H1 (cell line): ENCODE data around the gene XPO6. TPM values are rescaled to one million over a fixed set of nuclear protein-coding genes. Genes with fewer than 3 reads are reported as not detected.

Source experiments
- CTCF ChIA-PET: fragments of 300-600 bp; sonication (Branson Sonifier 250); formaldehyde crosslinking; loops from one replicate; lab custom pipeline; 2021; ENCODE audit not compliant: partially characterized antibody; lab: Charles Lee
- POLR2A ChIA-PET: fragments of 300-600 bp; sonication (Branson Sonifier 250); formaldehyde crosslinking; loops from one replicate; lab custom pipeline; 2021; ENCODE audit warnings: inconsistent platforms; ENCODE audit not compliant: partially characterized antibody; lab: Charles Lee
- DNase-seq, 2 experiments: peaks; one replicate each; pipeline versions ENCODE4 v3.0.0 to v3.0.0-alpha.2; 2010 to 2022; ENCODE audit warnings: low spot score in 2 of 2, low read depth in 1 of 2, mixed read lengths in 1 of 2
- FAIRE-seq: peaks from 2 replicates; lab custom pipeline; 2011; peaks lifted over from hg19 to GRCh38; lab: Jason Lieb, UNC
- H2AFZ ChIP-seq: 2 replicates; pipeline ENCODE4 v1.8.1; 2012; ENCODE audit warnings: low read length, inconsistent platforms
- H2AK5ac ChIP-seq: 2 replicates; pipeline ENCODE4 v1.6.1; 2013; ENCODE audit warnings: low read depth, low read length
- H2BK120ac ChIP-seq: replicated peaks from 2 replicates; pipeline ENCODE3; 2013; ENCODE audit warnings: low read depth, low read length, inconsistent platforms
- H2BK12ac ChIP-seq: 2 replicates; pipeline ENCODE4 v1.6.1; 2013; ENCODE audit warnings: low read depth, low read length
- H2BK15ac ChIP-seq: 2 replicates; pipeline ENCODE4 v1.6.1; 2013; ENCODE audit warnings: low read length
- H2BK20ac ChIP-seq: 2 replicates; pipeline ENCODE4 v1.6.1; 2013; ENCODE audit warnings: low read length
- H2BK5ac ChIP-seq: 2 replicates; pipeline ENCODE4 v1.6.1; 2013; ENCODE audit warnings: low read depth, low read length
- H3K14ac ChIP-seq: 2 replicates; pipeline ENCODE4 v1.6.1; 2013; ENCODE audit warnings: inconsistent platforms; ENCODE audit not compliant: insufficient read length
- H3K18ac ChIP-seq: 2 replicates; pipeline ENCODE4 v1.6.1; 2013; ENCODE audit warnings: low read length; ENCODE audit errors: extremely low read depth
- H3K23ac ChIP-seq: 2 replicates; pipeline ENCODE4 v1.6.1; 2013; ENCODE audit warnings: inconsistent platforms; ENCODE audit not compliant: insufficient read length
- H3K23me2 ChIP-seq: 2 replicates; pipeline ENCODE4 v1.6.1; 2013; ENCODE audit warnings: low read depth, low read length
- H3K27ac ChIP-seq: 2 replicates; pipeline ENCODE4 v1.6.1; 2011; ENCODE audit warnings: low read depth, low read length, inconsistent platforms
- H3K27me3 ChIP-seq, 4 experiments: replicated peaks in 1 of 4; 1 replicate in 1 of 4; 2 replicates in 3 of 4; pipeline versions ENCODE4 v1.6.1 to v1.8.1; 2011 to 2013; ENCODE audit warnings: low read length in 3 of 4, mild to moderate bottlenecking in 3 of 4, inconsistent platforms in 2 of 4, mixed read lengths in 2 of 4, moderate library complexity in 1 of 4; ENCODE audit not compliant: control insufficient read depth in 3 of 4, insufficient read depth in 3 of 4; ENCODE audit errors: extremely low read depth in 1 of 4
- H3K36me3 ChIP-seq, 4 experiments: 2 replicates each; pipeline versions ENCODE4 v1.6.1 to v1.8.1; 2011 to 2013; ENCODE audit warnings: mild to moderate bottlenecking in 4 of 4, low read length in 3 of 4, moderate library complexity in 2 of 4, control low read depth in 1 of 4, inconsistent platforms in 1 of 4; ENCODE audit not compliant: insufficient read depth in 4 of 4, control insufficient read depth in 2 of 4
- H3K4ac ChIP-seq: replicated peaks from 2 replicates; pipeline ENCODE3; 2013; ENCODE audit warnings: low read length, low read depth, mixed read lengths, inconsistent platforms; ENCODE audit not compliant: insufficient read length
- H3K4me1 ChIP-seq, 4 experiments: replicated peaks in 1 of 4; 1 replicate in 1 of 4; 2 replicates in 3 of 4; pipeline versions ENCODE4 v1.6.1 to v1.8.1; 2011 to 2013; ENCODE audit warnings: low read length in 3 of 4, inconsistent platforms in 2 of 4, mixed read lengths in 1 of 4; ENCODE audit not compliant: insufficient read depth in 4 of 4, control insufficient read depth in 3 of 4
- H3K4me2 ChIP-seq, 2 experiments: 2 replicates each; pipeline versions ENCODE4 v1.6.1 to v1.8.1; 2011 to 2013; ENCODE audit warnings: low read depth in 2 of 2, low read length in 2 of 2, control low read depth in 1 of 2, inconsistent platforms in 1 of 2, mild to moderate bottlenecking in 1 of 2; ENCODE audit not compliant: insufficient read depth in 1 of 2
- H3K4me3 ChIP-seq, 4 experiments: fragments of 200-600, 300-600 bp in 1 of 4; sonication (generic), shearing (Covaris generic), sonication (Bioruptor Twin) in 1 of 4; 2 replicates each; pipeline versions ENCODE4 v1.5.1 to v1.8.1; 2011 to 2016; ENCODE audit warnings: low read length in 4 of 4, low read depth in 3 of 4, control low read depth in 2 of 4, inconsistent platforms in 2 of 4, mild to moderate bottlenecking in 2 of 4, mixed read lengths in 1 of 4, moderate library complexity in 1 of 4; ENCODE audit not compliant: insufficient read depth in 2 of 4; ENCODE audit errors: extremely low read depth in 1 of 4
- H3K56ac ChIP-seq: replicated peaks from 2 replicates; pipeline ENCODE3; 2013; ENCODE audit warnings: low read depth, mild to moderate bottlenecking, mixed read lengths, low read length, inconsistent platforms; ENCODE audit not compliant: insufficient read length
- H3K79me1 ChIP-seq: 2 replicates; pipeline ENCODE4 v1.6.1; 2013; ENCODE audit warnings: low read depth, low read length, control low read depth
- H3K79me2 ChIP-seq, 2 experiments: 2 replicates each; pipeline versions ENCODE4 v1.6.1 to v1.8.1; 2012 to 2013; ENCODE audit warnings: low read length in 2 of 2, mild to moderate bottlenecking in 2 of 2, inconsistent platforms in 1 of 2; ENCODE audit not compliant: insufficient read depth in 2 of 2, control insufficient read depth in 1 of 2
- H3K9ac ChIP-seq, 4 experiments: replicated peaks in 1 of 4; 1 replicate in 1 of 4; 2 replicates in 3 of 4; pipeline versions ENCODE4 v1.6.1 to v1.8.1; 2011 to 2013; ENCODE audit warnings: low read depth in 3 of 4, low read length in 3 of 4, control low read depth in 2 of 4, mild to moderate bottlenecking in 2 of 4, moderate library complexity in 2 of 4, inconsistent platforms in 1 of 4; ENCODE audit errors: extremely low read depth in 1 of 4
- H3K9me3 ChIP-seq, 2 experiments: 2 replicates each; pipeline versions ENCODE4 v1.6.1 to v1.8.1; 2012 to 2013; ENCODE audit warnings: mild to moderate bottlenecking in 2 of 2, moderate library complexity in 2 of 2, control low read depth in 1 of 2, inconsistent platforms in 1 of 2, low read depth in 1 of 2, low read length in 1 of 2, mixed read lengths in 1 of 2; ENCODE audit not compliant: insufficient read depth in 2 of 2
- H4K20me1 ChIP-seq, 2 experiments: replicated peaks in 1 of 2; 2 replicates each; pipeline versions ENCODE3 to v1.8.1; 2011 to 2013; ENCODE audit warnings: inconsistent platforms in 2 of 2, low read length in 2 of 2, mild to moderate bottlenecking in 1 of 2; ENCODE audit not compliant: insufficient read depth in 2 of 2, control insufficient read depth in 1 of 2
- H4K5ac ChIP-seq: 2 replicates; pipeline ENCODE4 v1.6.1; 2013; ENCODE audit warnings: low read length, low read depth, mixed read lengths, inconsistent platforms; ENCODE audit not compliant: insufficient read length
- H4K8ac ChIP-seq: 2 replicates; pipeline ENCODE4 v1.8.0; 2013; ENCODE audit warnings: mild to moderate bottlenecking, moderate library complexity, low read length, inconsistent platforms; ENCODE audit not compliant: insufficient read depth; ENCODE audit errors: extremely low read depth
- H4K91ac ChIP-seq: replicated peaks from 2 replicates; pipeline ENCODE3; 2013; ENCODE audit warnings: low read length, mixed read lengths, inconsistent platforms; ENCODE audit not compliant: insufficient read length
- SIRT6 ChIP-seq: IDR thresholded peaks from one replicate; pipeline ENCODE4 v1.7.1; 2012; ENCODE audit warnings: low read length, inconsistent platforms
- WGBS, 2 experiments: shearing (Covaris generic) in 1 of 2; methylation state at CpG; one replicate each; pipeline versions ENCODE4 v1.1.6 to v1.1.7; 2013 to 2015; ENCODE audit warnings: low lambda C conversion rate in 2 of 2, mixed read lengths in 2 of 2, inconsistent platforms in 1 of 2, low coverage in 1 of 2, missing lambda C conversion rate in 1 of 2; ENCODE audit not compliant: insufficient replicate concordance in 2 of 2, insufficient coverage in 1 of 2, insufficient read length in 1 of 2; ENCODE audit errors: extremely low coverage in 1 of 2, missing lambda C conversion rate in 1 of 2; 5-methylcytosine and 5-hydroxymethylcytosine counted together
- polyA plus RNA-seq, 7 experiments: library from polyadenylated mRNA; depleted of rRNA in 3 of 7; stranded (reverse) in 5 of 7; unstranded in 2 of 7; fragments of >200 nt in 5 of 7; fragments of 200-250 nt in 2 of 7; gene quantifications; 1 replicate in 5 of 7; 2 replicates in 1 of 7; 4 replicates in 1 of 7; pipeline versions ENCODE4 v1.2.1 to v1.2.3, GENCODE V29; 2011 to 2013; ENCODE audit warnings: missing spikeins in 2 of 7, mixed read lengths in 2 of 7
- total RNA-seq: library from RNA; stranded (reverse); fragmentation: NEBNext Ultra II Directional; extraction: Animal tissue kit (Norgen Biotek cat#: 25700); gene quantifications from 2 replicates; pipeline ENCODE4 v1.2.1, GENCODE V29; 2021
- TF ChIP-seq, protein P1 (sequence below): IDR thresholded peaks from 2 replicates; pipeline ENCODE4 v1.6.1; 2011; ENCODE audit warnings: low read length, improper control_type of control experiment

The XPO6 gene
- total and polyA plus RNA-seq, 2 of the 8 experiments (the other 6 are each of a cell fraction or from before 2014, with no cell fraction given) = 152 to 254 TPM

DNA sequence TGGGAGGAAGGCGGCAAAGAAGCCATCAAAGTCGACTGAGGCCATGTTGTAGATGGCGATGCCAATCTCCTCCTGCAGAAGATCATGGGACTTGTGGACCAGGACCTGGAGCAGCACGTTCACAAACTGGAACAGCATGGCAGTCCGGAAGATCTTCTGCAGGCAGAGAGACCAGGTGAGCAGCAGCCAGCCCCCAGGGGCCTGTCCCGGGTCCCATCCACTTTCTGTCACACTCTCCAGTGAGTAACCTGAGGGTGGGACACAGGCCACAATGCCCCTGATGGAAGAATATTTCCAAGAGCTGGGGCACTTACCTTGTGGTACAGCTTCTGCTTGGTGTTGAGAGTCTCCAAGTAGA, 110.3 kb downstream of the XPO6 start:
- no peak overlapping the region for H2BK12ac ChIP-seq
- H3K14ac ChIP-seq = no peak overlapping the region
- no peak overlapping the region for H3K9ac ChIP-seq
- H2BK5ac ChIP-seq = no peak overlapping the region
- no peak overlapping the region for H3K4me2 ChIP-seq
- H4K20me1 ChIP-seq = peaks cover 2 to 13% of the 10 kb centered on the region in 2 experiments
- no peak overlapping the region for H3K56ac ChIP-seq
- no peak overlapping the region for H2AFZ ChIP-seq
- WGBS, 2 experiments = 89% methylated on average over 6 of the region's 6 CpGs; no CpG with 5 or more reads in 1 of the 2 experiments
- no peak overlapping the region for H3K4ac ChIP-seq
- DNase-seq (no peak), FAIRE-seq (no peak)
- no peak overlapping the region for H3K4me3 ChIP-seq
- H3K23ac ChIP-seq = no peak overlapping the region
- H3K4me1 ChIP-seq = no peaks in the 10 kb centered on the region
- H3K79me1 ChIP-seq = no peaks in the 10 kb centered on the region; the same call in 1 of the 2 replicates
- H3K9me3 ChIP-seq = no peaks in the 10 kb centered on the region
- H3K18ac ChIP-seq = no peak overlapping the region
- no peak for TF ChIP-seq SIRT6
- TF ChIP-seq, protein P1, sequence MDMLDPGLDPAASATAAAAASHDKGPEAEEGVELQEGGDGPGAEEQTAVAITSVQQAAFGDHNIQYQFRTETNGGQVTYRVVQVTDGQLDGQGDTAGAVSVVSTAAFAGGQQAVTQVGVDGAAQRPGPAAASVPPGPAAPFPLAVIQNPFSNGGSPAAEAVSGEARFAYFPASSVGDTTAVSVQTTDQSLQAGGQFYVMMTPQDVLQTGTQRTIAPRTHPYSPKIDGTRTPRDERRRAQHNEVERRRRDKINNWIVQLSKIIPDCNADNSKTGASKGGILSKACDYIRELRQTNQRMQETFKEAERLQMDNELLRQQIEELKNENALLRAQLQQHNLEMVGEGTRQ = no peak
- H2BK20ac ChIP-seq = no peak overlapping the region
- H3K27ac ChIP-seq = no peak overlapping the region
- no peak overlapping the region for H2BK15ac ChIP-seq
- no peak overlapping the region for H4K91ac ChIP-seq
- H3K23me2 ChIP-seq = no peaks in the 10 kb centered on the region
- no peak overlapping the region for H4K5ac ChIP-seq
- CTCF ChIA-PET = interaction anchor here (1.3 to 2.2 kb wide), 2 partner anchors 10 to 29 kb away, joined by 3 to 9 read pairs; no protein-coding TSS in a partner anchor
- no peaks in the 10 kb centered on the region for H3K27me3 ChIP-seq
- no peak overlapping the region for H2BK120ac ChIP-seq
- POLR2A ChIA-PET = no interaction called here
- no peak overlapping the region for H2AK5ac ChIP-seq
- H3K36me3 ChIP-seq = peaks cover 34 to 76% (median 58%) of the 10 kb centered on the region in 4 experiments
- H4K8ac ChIP-seq = no peak overlapping the region
- H3K79me2 ChIP-seq = no peaks in the 10 kb centered on the region
